ENCODE measurements around the gene ALG14.

Gene ALG14

GRCh38 chr1:94993931-94994645, 78.7 kb downstream of the ALG14 start:
- no peak overlapping the region for H3K4me3 ChIP-seq (ENCODE audit: low read depth, low read length)
- no peak for DNase-seq (ENCODE audit: low read depth)
- TF ChIP-seq, protein P1, sequence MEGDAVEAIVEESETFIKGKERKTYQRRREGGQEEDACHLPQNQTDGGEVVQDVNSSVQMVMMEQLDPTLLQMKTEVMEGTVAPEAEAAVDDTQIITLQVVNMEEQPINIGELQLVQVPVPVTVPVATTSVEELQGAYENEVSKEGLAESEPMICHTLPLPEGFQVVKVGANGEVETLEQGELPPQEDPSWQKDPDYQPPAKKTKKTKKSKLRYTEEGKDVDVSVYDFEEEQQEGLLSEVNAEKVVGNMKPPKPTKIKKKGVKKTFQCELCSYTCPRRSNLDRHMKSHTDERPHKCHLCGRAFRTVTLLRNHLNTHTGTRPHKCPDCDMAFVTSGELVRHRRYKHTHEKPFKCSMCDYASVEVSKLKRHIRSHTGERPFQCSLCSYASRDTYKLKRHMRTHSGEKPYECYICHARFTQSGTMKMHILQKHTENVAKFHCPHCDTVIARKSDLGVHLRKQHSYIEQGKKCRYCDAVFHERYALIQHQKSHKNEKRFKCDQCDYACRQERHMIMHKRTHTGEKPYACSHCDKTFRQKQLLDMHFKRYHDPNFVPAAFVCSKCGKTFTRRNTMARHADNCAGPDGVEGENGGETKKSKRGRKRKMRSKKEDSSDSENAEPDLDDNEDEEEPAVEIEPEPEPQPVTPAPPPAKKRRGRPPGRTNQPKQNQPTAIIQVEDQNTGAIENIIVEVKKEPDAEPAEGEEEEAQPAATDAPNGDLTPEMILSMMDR (IDR thresholded peaks at IDR 0.05; ENCODE audit: low read depth, low read length, missing control alignments) = no peak

DNA sequence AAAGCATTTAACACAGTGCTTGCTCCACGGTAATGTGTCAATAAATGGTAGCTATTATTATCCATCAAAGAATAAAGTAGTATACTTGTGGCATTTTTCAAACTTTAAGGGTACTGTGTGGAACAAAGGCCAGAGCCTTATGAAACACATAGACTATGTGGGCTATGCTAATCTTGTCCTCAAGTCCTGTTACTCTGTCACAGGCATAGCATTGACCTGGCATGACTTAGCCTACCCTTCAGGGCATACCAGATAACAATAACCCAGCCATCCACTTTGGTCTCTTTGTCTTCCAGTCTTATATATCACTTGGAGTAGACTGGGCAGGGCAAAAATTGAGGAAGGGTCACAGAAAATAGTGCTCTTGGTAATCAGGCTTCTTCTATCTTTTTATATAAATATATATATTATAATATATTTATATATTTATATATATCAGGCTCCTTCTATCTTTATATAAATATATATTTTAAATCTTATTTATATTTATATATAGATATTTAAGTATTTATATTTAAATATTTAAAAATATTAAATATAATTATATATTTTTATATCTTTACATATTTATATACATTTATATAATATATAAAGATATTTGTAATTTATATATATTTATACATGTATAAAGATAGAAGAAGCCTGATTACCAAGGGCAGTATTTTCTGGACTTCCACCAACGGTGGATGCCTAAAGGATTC, 79.7 kb downstream of the ALG14 start:
- TF ChIP-seq, protein P1 (IDR thresholded peaks at IDR 0.05; ENCODE audit: low read depth, low read length, missing control alignments) = no peak
- no peak overlapping the region for H3K4me3 ChIP-seq (ENCODE audit: low read depth, low read length)
- DNase-seq (ENCODE audit: low read depth) = no peak

GRCh38 chr1:94992161-94992560, 80.6 kb downstream of the ALG14 start:
- DNase-seq (ENCODE audit: low read depth) = no peak
- no peak overlapping the region for H3K4me3 ChIP-seq (ENCODE audit: low read depth, low read length)
- TF ChIP-seq, protein P1 (IDR thresholded peaks at IDR 0.05; ENCODE audit: low read depth, low read length, missing control alignments) = no peak

- TF ChIP-seq, protein P1 (IDR thresholded peaks at IDR 0.05; ENCODE audit: low read depth, low read length, missing control alignments) = no peak
- DNase-seq (ENCODE audit: low read depth) = no peak
- H3K4me3 ChIP-seq (ENCODE audit: low read depth, low read length) = no peak overlapping the region
Measured at GRCh38 chr1:94989911-94990473, 82.8 kb downstream of the ALG14 start.

GRCh38 chr1:94989398-94989797, 83.4 kb downstream of the ALG14 start:
- H3K4me3 ChIP-seq (ENCODE audit: low read depth, low read length) = no peak overlapping the region
- TF ChIP-seq, protein P1 (IDR thresholded peaks at IDR 0.05; ENCODE audit: low read depth, low read length, missing control alignments) = no peak
- DNase-seq (ENCODE audit: low read depth) = no peak

DNA sequence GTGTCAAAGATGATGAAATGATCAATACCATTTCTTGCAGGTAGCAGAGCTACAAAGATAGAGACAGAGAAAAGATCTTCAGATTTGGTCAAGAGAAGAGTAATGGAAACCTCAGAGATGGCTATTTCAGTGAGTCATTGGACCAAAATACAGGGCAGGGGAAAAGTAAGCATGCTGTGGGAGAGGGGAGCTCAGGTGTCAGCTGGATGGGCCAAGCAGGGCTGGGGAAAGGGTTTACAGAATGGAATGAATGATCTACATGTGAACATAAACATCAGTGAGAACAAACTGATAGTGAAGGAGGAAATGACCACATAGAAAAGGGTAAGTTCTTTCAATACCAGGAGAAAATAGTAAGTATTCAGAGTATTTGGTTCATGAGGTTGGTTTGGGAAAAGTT, 84.4 kb downstream of the ALG14 start:
- no peak for DNase-seq (ENCODE audit: low read depth)
- TF ChIP-seq, protein P1 (IDR thresholded peaks at IDR 0.05; ENCODE audit: low read depth, low read length, missing control alignments) = no peak
- H3K4me3 ChIP-seq (ENCODE audit: low read depth, low read length) = no peak overlapping the region
